MCF 10A (cell line): ENCODE measurements around the gene PCBP1. TPM values are rescaled to one million over a fixed set of nuclear protein-coding genes. Genes with fewer than 3 reads are reported as not detected.
"Not testable (repeated sequence)": the region's sequence is repeated elsewhere in the genome, so short reads cannot be mapped to it uniquely, and the experiment has no call there.

Experiments used
- BruUV-seq: library from RNA; stranded (reverse); fragments of 400-500 nt; replicated peaks from 2 replicates; lab custom pipeline; 2021; lab: Mats Ljungman, UMichigan
- CTCF ChIA-PET: fragments of 300-600 bp; sonication (Branson Sonifier 250); formaldehyde crosslinking; extraction: SDS; loops from one replicate; lab custom pipeline; 2021; ENCODE audit warnings: antibody characterized with exemption, inconsistent platforms; lab: Yijun Ruan, JAX
- POLR2A ChIA-PET: fragments of 300-600, 350-650 bp; sonication (Branson Sonifier 250); formaldehyde crosslinking; extraction: SDS; loops from one replicate; lab custom pipeline; 2020; ENCODE audit warnings: antibody characterized with exemption, inconsistent platforms; lab: Yijun Ruan, JAX
- DNase-seq: peaks from one replicate; pipeline ENCODE4 v3.0.0-alpha.2; 2018; ENCODE audit not compliant: unreplicated experiment
- H3K27ac Mint-ChIP-seq: one replicate; pipeline ENCODE4 v1.8.0; 2022; ENCODE audit warnings: mild to moderate bottlenecking, low read depth, mixed read lengths; ENCODE audit not compliant: unreplicated experiment
- H3K27me3 Mint-ChIP-seq: one replicate; pipeline ENCODE4 v1.8.0; 2022; ENCODE audit warnings: mixed read lengths; ENCODE audit not compliant: insufficient read depth, unreplicated experiment
- H3K36me3 Mint-ChIP-seq: one replicate; pipeline ENCODE4 v1.8.0; 2022; ENCODE audit warnings: mild to moderate bottlenecking, moderate library complexity, mixed read lengths; ENCODE audit not compliant: insufficient read depth, unreplicated experiment
- H3K4me1 Mint-ChIP-seq: one replicate; pipeline ENCODE4 v1.8.0; 2022; ENCODE audit warnings: mixed read lengths; ENCODE audit not compliant: insufficient read depth, unreplicated experiment
- H3K4me3 Mint-ChIP-seq: one replicate; pipeline ENCODE4 v1.8.0; 2022; ENCODE audit warnings: mild to moderate bottlenecking, moderate library complexity, mixed read lengths; ENCODE audit not compliant: unreplicated experiment
- H3K9me3 Mint-ChIP-seq: one replicate; pipeline ENCODE4 v1.8.0; 2022; ENCODE audit warnings: mixed read lengths; ENCODE audit not compliant: unreplicated experiment
- CTCF ChIP-seq: fragments of 200-600 bp; IDR thresholded peaks from one replicate; pipeline ENCODE4 v1.8.0; 2022; ENCODE audit warnings: antibody characterized with exemption, mild to moderate bottlenecking; ENCODE audit not compliant: unreplicated experiment
- intact Hi-C: fragments of 100-400 bp; cut with micrococcal nuclease; formaldehyde crosslinking; loops from 2 replicates; pipeline ENCODE4 v1.14.1; 2022
- total RNA-seq: library from RNA; stranded (reverse); gene quantifications from 2 replicates; pipeline ENCODE4 v1.2.3, GENCODE V29; 2022

PCBP1 gene
- total RNA-seq, 1 experiment from 2014 or later, result 259 TPM

GRCh38 chr2:70132244-70133126 is 45.2 kb downstream of the PCBP1 start:
- POLR2A ChIA-PET, result interaction anchor here (0.7 to 16.1 kb wide), 15 partner anchors 7 to 303 kb away, joined by 3 to 328 read pairs (median 5); partner anchors contain the start of genes C2orf42, GMCL1, MXD1 and PCBP1

GRCh38 chr2:70133127-70133452 is 45.8 kb downstream of the PCBP1 start:
- ChIA-PET CTCF (interaction anchor here (0.7 to 1.4 kb wide), 4 partner anchors 42 to 357 kb away, joined by 3 to 8 read pairs (median 4); partner anchors contain the start of gene MXD1), POLR2A (interaction anchor here (1.0 to 16.1 kb wide), 12 partner anchors 7 to 218 kb away, joined by 3 to 328 read pairs (median 8); partner anchors contain the start of genes C2orf42, MXD1, PCBP1 and PCYOX1)
- intact Hi-C loops, result no loop called here
- BruUV-seq, result no TSS peak
- Mint-ChIP-seq H3K4me1 (peaks cover 41% of the 10 kb centered on the region), H3K27ac (peak overlapping the region; percentile 90), H3K27me3 (no peaks in the 10 kb centered on the region), H3K4me3 (peak overlapping the region; percentile 59), H3K36me3 (peaks cover 6% of the 10 kb centered on the region), H3K9me3 (peaks cover 6% of the 10 kb centered on the region)
- no peak for DNase-seq
- TF ChIP-seq CTCF, result no peak

More at GRCh38 chr2:70132244-70133126, 45.2 kb downstream of the PCBP1 start:
- Mint-ChIP-seq H3K9me3 (peaks cover 2% of the 10 kb centered on the region), H3K36me3 (peaks cover 6% of the 10 kb centered on the region), H3K4me1 (peaks cover 37% of the 10 kb centered on the region), H3K27me3 (no peaks in the 10 kb centered on the region), H3K27ac (peak overlapping the region; percentile 90), H3K4me3 (peak overlapping the region; percentile 59)
- CTCF ChIA-PET, result interaction anchor here (0.6 to 1.4 kb wide), 6 partner anchors 41 to 357 kb away, joined by 3 to 8 read pairs (median 4); partner anchors contain the start of gene MXD1
- no peak for TF ChIP-seq CTCF
- DNase-seq, result peak; percentile 43
- no TSS peak for BruUV-seq
- intact Hi-C loops, result no loop called here

- H3K36me3 Mint-ChIP-seq, result peaks cover 6% of the 10 kb centered on the region
- H3K27me3 Mint-ChIP-seq, result no peaks in the 10 kb centered on the region
- DNase-seq, result no peak
- intact Hi-C loops, result no loop called here
- no peak for TF ChIP-seq CTCF
- POLR2A ChIA-PET, result interaction anchor here (1.0 to 16.1 kb wide), 12 partner anchors 8 to 218 kb away, joined by 3 to 328 read pairs (median 8); partner anchors contain the start of genes C2orf42, MXD1, PCBP1 and PCYOX1
- BruUV-seq, result no TSS peak
- CTCF ChIA-PET, result interaction anchor here (0.6 to 1.3 kb wide), 5 partner anchors 15 to 397 kb away, joined by 3 to 8 read pairs (median 4); partner anchors contain the start of gene MXD1
- H3K4me3 Mint-ChIP-seq, result no peak overlapping the region
- H3K27ac Mint-ChIP-seq, result peak overlapping the region; percentile 90
- peaks cover 6% of the 10 kb centered on the region for H3K9me3 Mint-ChIP-seq
- H3K4me1 Mint-ChIP-seq, result peaks cover 41% of the 10 kb centered on the region
These were observed 46.4 kb downstream of the PCBP1 start for GRCh38 chr2:70133491-70134322.

- H3K27me3 Mint-ChIP-seq, BruUV-seq, intact Hi-C loops, H3K36me3 Mint-ChIP-seq, H3K4me3 Mint-ChIP-seq, H3K9me3 Mint-ChIP-seq, DNase-seq: not testable (repeated sequence)
- CTCF ChIA-PET, result interaction anchor here (0.5 to 1.0 kb wide), 5 partner anchors 14 to 396 kb away, joined by 3 to 4 read pairs (median 3); no protein-coding TSS in a partner anchor
- Mint-ChIP-seq H3K27ac (peak overlapping the region; percentile 90), H3K4me1 (peaks cover 41% of the 10 kb centered on the region)
- POLR2A ChIA-PET, result interaction anchor here (1.4 to 16.1 kb wide), 5 partner anchors 8 to 219 kb away, joined by 3 to 328 read pairs (median 29); partner anchors contain the start of genes MXD1 and PCBP1
These were observed 47.2 kb downstream of the PCBP1 start for GRCh38 chr2:70134323-70134983.
